ENCODE data around the gene CTNNBIP1.
A peak's percentile ranks its signal among the peaks of the same experiment; 100 is the strongest.

CTNNBIP1 gene

GRCh38 chr1:9853249-9853595, 56.8 kb downstream of the CTNNBIP1 start:
- no peak for DNase-seq (ENCODE audit: low read depth)

- DNase-seq (ENCODE audit: low read depth) = peak; percentile 95
Observed at GRCh38 chr1:9852410-9853248, 57.4 kb downstream of the CTNNBIP1 start.

- DNase-seq (ENCODE audit: low read depth) = no peak
Observed at GRCh38 chr1:9852004-9852403, 58.1 kb downstream of the CTNNBIP1 start.

- no peak for DNase-seq (ENCODE audit: low read depth)
Observed at GRCh38 chr1:9850442-9851162, 59.5 kb downstream of the CTNNBIP1 start.

- DNase-seq (ENCODE audit: low read depth) = no peak
Observed at GRCh38 chr1:9849691-9850441, 60.2 kb downstream of the CTNNBIP1 start.

- peak; percentile 31 for DNase-seq (ENCODE audit: low read depth)
Observed at GRCh38 chr1:9848022-9848421, 62.0 kb downstream of the CTNNBIP1 start.

- DNase-seq (ENCODE audit: low read depth) = no peak
Observed at GRCh38 chr1:9847269-9847668, 62.8 kb downstream of the CTNNBIP1 start.

- no peak for DNase-seq (ENCODE audit: low read depth)
Observed at GRCh38 chr1:9846611-9847171, 63.4 kb downstream of the CTNNBIP1 start.

- no peak for DNase-seq (ENCODE audit: low read depth)
Observed at GRCh38 chr1:9845914-9846313, 64.2 kb downstream of the CTNNBIP1 start.

GRCh38 chr1:9844756-9845155, 65.3 kb downstream of the CTNNBIP1 start:
- DNase-seq (ENCODE audit: low read depth) = no peak

GRCh38 chr1:9844106-9844505, 66.0 kb downstream of the CTNNBIP1 start:
- no peak for DNase-seq (ENCODE audit: low read depth)

- DNase-seq (ENCODE audit: low read depth) = no peak
Observed at GRCh38 chr1:9843576-9843945, 66.5 kb downstream of the CTNNBIP1 start.

GRCh38 chr1:9842781-9843575, 67.1 kb downstream of the CTNNBIP1 start:
- DNase-seq (ENCODE audit: low read depth) = no peak

GRCh38 chr1:9842073-9842711, 67.9 kb downstream of the CTNNBIP1 start:
- no peak for DNase-seq (ENCODE audit: low read depth)

- no peak for DNase-seq (ENCODE audit: low read depth)
Observed at GRCh38 chr1:9841460-9841859, 68.6 kb downstream of the CTNNBIP1 start.

GRCh38 chr1:9840176-9840575, 69.9 kb downstream of the CTNNBIP1 start:
- no peak for DNase-seq (ENCODE audit: low read depth)

- DNase-seq (ENCODE audit: low read depth) = no peak
Observed at GRCh38 chr1:9838946-9839345, 71.1 kb downstream of the CTNNBIP1 start.

- no peak for DNase-seq (ENCODE audit: low read depth)
Observed at GRCh38 chr1:9836632-9836960, 73.5 kb downstream of the CTNNBIP1 start.

- DNase-seq (ENCODE audit: low read depth) = peak; percentile 74
Observed at GRCh38 chr1:9835758-9836631, 74.1 kb downstream of the CTNNBIP1 start.

GRCh38 chr1:9835404-9835757, 74.7 kb downstream of the CTNNBIP1 start:
- no peak for DNase-seq (ENCODE audit: low read depth)

Measured in amniotic epithelial cell (primary cell).